Measurements from ENCODE around the gene NAPG. TPM values are rescaled to one million over a fixed set of nuclear protein-coding genes. Genes with fewer than 3 reads are reported as not detected.
"Not testable (repeated sequence)": the region's sequence is repeated elsewhere in the genome, so short reads cannot be mapped to it uniquely, and the experiment has no call there.

NAPG gene
- total RNA-seq, 1 experiment from 2014 or later, result 28.0 TPM

GRCh38 chr18:10566390-10566789, 40.6 kb downstream of the NAPG start:
- POLR2A ChIA-PET, result no interaction called here
- Histone ChIP-seq H3K9ac (ENCODE audit: low read length) (no peak overlapping the region), H3K79me2 (ENCODE audit: insufficient read depth, low read length) (no peaks in the 10 kb centered on the region), H3K36me3 (ENCODE audit: control insufficient read depth in 1 of 2, insufficient read depth in 2 of 2, low read length in 2 of 2) (no peaks in the 10 kb centered on the region), H2AFZ (ENCODE audit: low read depth, low read length, poor library complexity, severe bottlenecking) (no peak overlapping the region), H3K9me2 (ENCODE audit: insufficient read depth) (no peaks in the 10 kb centered on the region), H3K27ac (ENCODE audit: low read depth, low read length) (no peak overlapping the region), H3K4me1 (ENCODE audit: control insufficient read depth in 1 of 2, insufficient read depth in 2 of 2, low read length in 2 of 2) (no peaks in the 10 kb centered on the region), H3K27me3 (ENCODE audit: insufficient read depth, low read length) (no peaks in the 10 kb centered on the region), H3K4me2 (ENCODE audit: low read length) (no peak overlapping the region), H3K4me3 (replicated peaks in 1 of 2; ENCODE audit: low read depth in 1 of 2, low read length in 2 of 2) (no peak overlapping the region), H3K9me3 (ENCODE audit: control insufficient read depth in 1 of 2, insufficient read depth in 1 of 2, low read depth in 1 of 2, low read length in 2 of 2) (no peaks in the 10 kb centered on the region), H4K20me1 (ENCODE audit: insufficient read depth) (no peaks in the 10 kb centered on the region)
- intact Hi-C loops (cut with micrococcal nuclease), result no loop called here
- no TSS peak for BruUV-seq (replicated peaks)
- no peak for ATAC-seq
- CTCF ChIA-PET, result no interaction called here
- RAD21 ChIA-PET (ENCODE audit: low non-redundant PET in 1 of 2, low total read pairs in 2 of 2, uncharacterized antibody in 2 of 2, unreplicated experiment in 2 of 2), result no interaction called here
- no peak for DNase-seq (ENCODE audit: low read depth, low spot score)
- TF ChIP-seq CBX3 (IDR thresholded peaks at IDR 0.05; ENCODE audit: low read depth), result no peak
- TF ChIP-seq TCF7L2 (IDR thresholded peaks at IDR 0.05; ENCODE audit: borderline replicate concordance, extremely low read depth, insufficient read depth, insufficient read length), result no peak
- TF ChIP-seq EZH2phosphoT487 (IDR thresholded peaks at IDR 0.05; ENCODE audit: borderline replicate concordance), result no peak
- TF ChIP-seq REST (IDR thresholded peaks at IDR 0.05; ENCODE audit: low read depth), result no peak
- TF ChIP-seq SP1 (IDR thresholded peaks at IDR 0.05; ENCODE audit: low read depth), result no peak
- TF ChIP-seq JUND (IDR thresholded peaks at IDR 0.05), result no peak
- TF ChIP-seq ELF1 (IDR thresholded peaks at IDR 0.05; ENCODE audit: borderline replicate concordance, low read depth), result no peak
- no peak for TF ChIP-seq POLR2A (IDR thresholded peaks at IDR 0.05; ENCODE audit: borderline replicate concordance, extremely low read depth, insufficient read depth, insufficient read length)

GRCh38 chr18:10569941-10570340, 44.1 kb downstream of the NAPG start:
- H3K4me2 ChIP-seq (ENCODE audit: low read length); POLR2A ChIA-PET; H3K79me2 ChIP-seq (ENCODE audit: insufficient read depth, low read length); H4K20me1 ChIP-seq (ENCODE audit: insufficient read depth); H3K4me1 ChIP-seq (ENCODE audit: control insufficient read depth in 1 of 2, insufficient read depth in 2 of 2, low read length in 2 of 2); BruUV-seq (replicated peaks); H3K36me3 ChIP-seq (ENCODE audit: control insufficient read depth in 1 of 2, insufficient read depth in 2 of 2, low read length in 2 of 2); H3K27ac ChIP-seq (ENCODE audit: low read depth, low read length); RAD21 ChIA-PET (ENCODE audit: low non-redundant PET in 1 of 2, low total read pairs in 2 of 2, uncharacterized antibody in 2 of 2, unreplicated experiment in 2 of 2); ATAC-seq; H3K9me3 ChIP-seq (ENCODE audit: control insufficient read depth in 1 of 2, insufficient read depth in 1 of 2, low read depth in 1 of 2, low read length in 2 of 2); H3K9me2 ChIP-seq (ENCODE audit: insufficient read depth); H2AFZ ChIP-seq (ENCODE audit: low read depth, low read length, poor library complexity, severe bottlenecking); H3K9ac ChIP-seq (ENCODE audit: low read length); intact Hi-C loops (cut with micrococcal nuclease); H3K27me3 ChIP-seq (ENCODE audit: insufficient read depth, low read length); DNase-seq (ENCODE audit: low read depth, low spot score); H3K4me3 ChIP-seq (replicated peaks in 1 of 2; ENCODE audit: low read depth in 1 of 2, low read length in 2 of 2): not testable (repeated sequence)
- CTCF ChIA-PET, result interaction anchor here (1.9 kb wide), 1 partner anchor 9 kb away, joined by 6 read pairs; no protein-coding TSS in a partner anchor

Data from HCT116 (cell line).